NCI-H526 (cell line): ENCODE measurements around the gene PROS1.
A peak's percentile ranks its signal among the peaks of the same experiment; 100 is the strongest.

Experiments used
- DNase-seq, 2 experiments: peaks; one replicate each; lab custom pipeline; 2025; lab: John Stamatoyannopoulos, UW

Gene PROS1

DNA sequence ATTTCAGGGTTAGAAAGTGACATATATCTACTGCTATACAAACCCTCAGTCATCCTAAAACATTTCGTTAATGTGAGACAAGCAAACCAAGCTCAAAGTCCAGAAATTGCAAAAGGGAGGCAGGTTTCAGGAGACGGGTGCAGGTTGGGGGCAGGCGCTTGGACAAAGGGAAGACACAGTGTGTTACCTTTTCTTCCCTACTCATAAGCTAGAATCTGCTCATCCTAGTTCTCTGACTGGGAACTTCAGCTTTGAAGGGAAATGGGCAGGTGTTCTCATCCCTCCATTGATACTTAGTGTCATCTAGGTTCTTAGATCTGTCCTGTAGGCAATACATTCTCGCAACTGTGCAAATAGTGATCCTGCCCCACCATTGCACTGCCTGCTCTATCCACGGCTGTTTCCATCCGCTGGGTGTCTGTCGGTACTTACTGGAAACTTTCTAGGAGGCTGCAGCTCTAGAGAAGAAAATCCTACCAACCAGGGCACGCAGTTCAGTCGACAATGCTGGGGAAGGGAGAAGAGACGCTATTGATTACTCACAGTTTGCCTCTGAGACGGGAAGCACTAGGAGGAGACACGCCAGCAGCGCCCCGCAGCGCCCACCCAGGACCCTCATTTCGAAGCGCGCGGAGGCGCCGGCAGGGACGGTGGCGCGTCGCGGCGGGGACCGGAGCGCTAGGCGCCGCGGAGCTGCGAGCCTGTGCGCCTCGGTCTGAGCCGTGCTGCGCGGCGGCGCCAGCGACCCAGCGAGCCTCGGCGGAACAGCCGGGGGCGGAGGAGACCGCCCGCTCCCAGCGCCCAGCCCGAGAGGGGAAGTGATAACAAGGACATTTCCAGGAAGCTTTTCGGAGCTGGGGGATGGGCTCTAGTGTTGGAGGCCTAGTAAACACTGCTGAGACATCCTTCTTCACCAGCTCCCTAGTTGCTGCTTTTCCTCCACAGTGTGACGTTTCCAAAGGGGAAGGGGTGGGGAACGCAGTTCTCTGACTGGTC lies at the start of gene PROS1:
PROS1 (minus strand) TSS at position 766 of the 996 bp plus-strand sequence; CDS start at position 619, 147 bp downstream.
- DNase-seq: peak; percentile 26 to 66

DNA sequence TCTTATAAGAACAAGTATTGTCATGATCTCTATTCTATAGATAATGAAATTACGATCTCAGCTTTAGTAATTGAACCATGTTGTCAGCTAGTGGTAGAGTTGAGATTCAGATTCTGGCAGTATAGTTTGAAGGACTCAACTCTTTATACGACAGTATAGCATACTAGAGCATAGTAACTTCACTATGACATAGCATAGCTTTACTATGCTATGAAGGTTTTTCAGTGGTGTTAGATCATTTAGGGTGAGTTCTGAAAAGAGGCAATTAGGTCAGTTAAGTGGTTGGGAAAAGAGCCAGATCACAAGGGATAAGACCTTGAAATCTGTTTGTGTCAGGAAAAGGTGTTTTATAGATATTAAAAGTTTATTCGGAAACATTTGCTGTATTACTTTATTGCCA lies 46.6 kb upstream of the PROS1 start:
- no peak for DNase-seq

DNA sequence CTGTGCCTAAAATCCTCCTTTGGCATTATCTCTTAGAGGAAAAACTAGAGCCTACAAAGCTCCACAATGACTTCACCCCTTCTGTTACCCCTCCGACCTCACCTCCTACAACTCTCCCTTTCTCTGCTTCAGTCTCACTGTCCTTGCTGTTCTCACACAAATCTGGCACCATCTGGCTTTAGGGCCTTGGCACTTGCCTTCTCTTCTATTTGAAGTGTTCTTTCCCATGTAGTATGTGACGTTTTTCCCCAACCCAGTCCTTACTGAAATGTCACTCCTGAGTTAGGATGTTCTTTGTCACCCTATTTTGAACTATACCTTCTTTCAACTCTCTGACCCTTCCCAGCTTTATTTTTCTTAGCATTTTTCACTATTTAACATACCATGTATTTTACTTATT lies 46.0 kb upstream of the PROS1 start:
- no peak for DNase-seq

DNA sequence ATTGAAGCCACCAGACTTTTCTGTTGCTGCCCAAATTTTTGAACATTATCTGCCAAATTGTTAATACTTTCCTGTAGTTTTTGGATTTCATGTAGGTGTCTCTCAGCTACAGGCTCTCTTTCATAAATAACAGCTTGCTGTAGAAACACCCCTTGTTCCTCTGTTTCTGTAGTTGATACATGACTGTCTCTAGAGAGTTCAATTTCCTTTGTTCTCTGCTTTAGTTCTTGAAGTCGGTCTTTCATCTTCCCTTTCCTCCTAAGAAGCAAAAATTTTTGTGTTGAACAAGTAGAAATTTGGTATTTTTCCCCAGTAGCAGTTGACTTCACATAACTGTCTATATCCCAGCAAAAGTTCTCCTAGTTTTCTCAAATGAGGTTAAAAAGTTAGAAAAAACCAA lies 41.3 kb upstream of the PROS1 start:
- no peak for DNase-seq

- no peak for DNase-seq
These were observed 38.5 kb upstream of the PROS1 start for GRCh38 chr3:94012185-94012584.

DNA sequence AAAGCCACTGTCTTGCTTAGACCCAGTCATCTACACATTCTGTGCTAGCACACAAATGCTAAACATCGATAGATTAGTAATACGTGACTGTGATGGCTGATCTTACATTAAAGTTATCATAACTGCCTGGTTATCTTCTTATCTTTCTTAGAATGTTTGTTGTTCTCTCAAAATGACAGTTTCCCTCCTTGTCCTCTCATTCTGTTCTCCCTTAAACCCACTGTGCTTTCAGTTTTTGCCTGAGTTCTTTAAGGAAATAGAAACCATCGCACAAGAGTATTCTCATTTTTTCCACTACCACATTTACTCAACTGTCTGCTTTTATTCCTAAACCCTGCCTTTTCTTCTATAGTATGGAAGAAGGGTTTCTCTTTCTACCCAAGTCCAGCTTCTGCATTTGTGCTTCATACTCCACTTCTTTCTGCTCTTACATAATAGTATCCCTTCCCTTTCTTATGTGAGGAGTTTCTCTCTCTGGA lies 37.6 kb upstream of the PROS1 start:
- no peak for DNase-seq

GRCh38 chr3:94009608-94010007 lies 35.9 kb upstream of the PROS1 start:
- DNase-seq: no peak

- no peak for DNase-seq
These were observed 34.6 kb upstream of the PROS1 start for GRCh38 chr3:94008253-94008652.

DNA sequence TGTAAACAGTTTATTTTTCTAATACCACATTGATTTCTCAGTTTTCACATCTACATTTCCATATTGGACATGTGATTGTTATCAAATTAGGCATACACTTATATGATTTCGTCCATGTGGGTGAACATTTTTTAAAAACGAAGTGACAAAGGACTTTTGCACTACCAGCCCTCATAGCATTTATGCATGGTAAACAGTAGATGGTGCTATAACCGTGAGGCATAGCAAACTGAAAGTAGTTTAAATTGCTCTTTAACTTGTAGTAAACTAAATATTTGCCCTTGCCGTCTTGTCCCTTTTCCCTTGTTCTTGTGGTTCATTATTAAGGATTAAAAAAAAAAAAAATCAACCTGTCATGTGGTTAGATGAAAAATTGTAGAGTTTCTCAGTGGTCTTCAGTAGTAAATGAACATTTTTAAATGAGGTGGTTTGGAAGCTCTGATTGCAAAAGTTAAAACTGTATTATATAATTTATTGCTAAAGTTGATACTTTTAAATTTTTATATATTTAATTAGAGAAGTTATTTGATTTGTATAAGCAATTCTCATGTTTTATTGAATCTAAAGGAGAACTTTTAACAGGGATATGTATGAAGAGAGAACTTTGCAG lies 30.7 kb upstream of the PROS1 start:
- DNase-seq: peak in 1 of 2 experiments; percentile 49

DNA sequence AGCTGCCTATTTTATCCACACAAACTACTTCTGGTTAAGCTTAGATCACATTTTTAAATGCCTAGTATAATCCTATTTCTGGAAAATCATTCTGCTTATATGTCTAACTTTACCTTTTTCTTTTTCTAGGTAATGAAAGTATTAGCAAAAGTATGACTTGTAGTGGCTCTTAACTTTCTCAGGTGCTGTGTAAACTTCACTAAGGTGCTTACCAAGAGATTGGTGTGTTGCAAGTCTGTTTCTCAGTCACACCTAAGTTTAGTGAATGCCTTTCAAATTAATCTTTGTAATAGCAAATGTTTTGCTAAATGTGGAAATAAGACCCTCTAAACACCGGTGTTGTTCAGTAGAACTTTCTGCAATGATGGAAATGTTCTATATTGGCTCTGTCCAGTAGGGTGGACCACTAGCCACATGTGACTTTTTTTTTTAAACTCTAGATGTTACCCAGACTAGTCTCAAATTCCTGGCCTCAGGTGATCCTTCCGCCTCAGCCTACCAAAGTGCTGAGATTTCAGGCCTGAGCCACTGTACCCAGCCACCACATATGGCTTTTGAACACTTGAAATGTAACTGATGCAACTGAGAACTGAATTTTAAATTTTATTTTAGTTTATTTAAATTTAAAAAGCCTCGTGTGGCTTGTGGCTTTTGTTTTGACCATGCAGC lies 28.3 kb upstream of the PROS1 start:
- no peak for DNase-seq

DNA sequence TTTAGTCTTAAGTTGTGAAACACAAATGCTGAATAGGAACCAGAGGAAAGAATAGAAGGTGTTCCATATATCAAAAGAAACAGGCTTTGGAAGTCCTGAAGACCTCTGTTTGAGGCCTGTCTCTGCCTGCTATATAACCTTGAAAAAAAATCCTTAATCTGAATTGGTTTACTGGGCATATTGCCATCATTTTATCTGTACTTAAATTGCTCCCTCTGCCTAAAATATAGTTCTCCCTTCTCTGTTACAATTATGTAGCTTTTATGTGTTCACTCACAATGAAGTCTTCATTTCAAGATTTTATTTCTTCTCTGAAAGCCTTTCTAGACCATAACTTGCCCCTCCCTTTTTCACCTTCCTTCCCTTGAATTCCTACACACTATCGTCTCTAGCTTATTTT lies 27.5 kb upstream of the PROS1 start:
- DNase-seq: no peak

GRCh38 chr3:93994056-93994455 lies 20.4 kb upstream of the PROS1 start:
- DNase-seq: no peak

DNA sequence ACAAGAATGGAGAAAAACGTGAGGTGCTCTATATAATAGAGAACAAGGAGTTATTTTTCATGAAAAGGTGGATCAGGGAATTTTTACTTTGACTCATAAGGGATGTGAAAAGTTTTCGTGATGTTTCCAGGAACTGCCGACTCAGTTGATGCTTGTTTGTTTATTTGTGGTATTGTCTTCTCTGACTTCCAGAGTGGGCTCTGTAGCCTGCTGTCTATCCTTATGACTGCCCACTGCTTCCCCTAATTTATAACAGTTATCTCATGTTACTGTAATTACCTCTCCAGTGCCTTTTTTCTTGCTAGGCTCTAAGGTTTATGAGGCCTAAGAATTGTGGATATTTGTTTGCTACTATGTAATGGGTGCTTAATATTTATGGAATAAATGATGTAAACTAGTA lies 18.5 kb upstream of the PROS1 start:
- DNase-seq: no peak

DNA sequence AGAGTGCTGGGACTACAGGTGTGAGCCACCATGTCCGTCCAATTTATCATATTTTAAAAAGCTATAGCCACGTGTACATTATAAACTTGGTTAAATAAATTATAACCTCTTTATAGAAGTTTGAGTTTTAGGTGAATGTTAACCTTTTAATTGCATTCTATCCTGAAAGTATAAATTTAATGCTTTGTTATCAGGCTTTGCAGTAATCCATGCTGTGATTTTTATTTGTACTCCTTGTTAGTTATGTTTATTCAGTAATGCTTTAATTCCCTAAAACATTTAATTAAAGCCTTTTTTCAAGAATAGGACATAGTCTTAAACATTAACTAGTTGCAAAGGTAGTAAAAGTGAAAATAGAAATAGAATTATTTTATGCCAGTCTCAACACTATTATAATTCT lies 17.9 kb upstream of the PROS1 start:
- DNase-seq: no peak

GRCh38 chr3:93989241-93989640 lies 15.5 kb upstream of the PROS1 start:
- no peak for DNase-seq

DNA sequence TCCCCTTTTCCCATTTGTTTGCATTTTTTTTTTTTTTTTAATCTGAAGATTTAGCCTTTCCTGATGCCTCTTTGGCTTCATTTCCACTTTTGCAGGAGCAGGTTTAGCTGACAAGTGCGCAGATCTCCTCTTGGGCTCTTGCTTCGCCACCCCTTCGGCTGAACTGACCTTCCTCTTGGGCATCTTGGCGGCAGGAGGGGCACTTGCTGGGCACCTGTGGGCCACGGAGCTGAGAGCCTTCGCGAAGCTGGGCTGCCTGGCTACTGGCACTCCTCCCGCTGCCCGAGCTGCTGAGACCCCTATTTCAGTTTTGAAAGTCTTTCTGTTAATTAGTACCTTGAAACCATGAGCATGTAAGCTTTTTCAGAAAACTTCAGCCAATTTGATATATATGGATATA lies 15.1 kb upstream of the PROS1 start:
- no peak for DNase-seq

DNA sequence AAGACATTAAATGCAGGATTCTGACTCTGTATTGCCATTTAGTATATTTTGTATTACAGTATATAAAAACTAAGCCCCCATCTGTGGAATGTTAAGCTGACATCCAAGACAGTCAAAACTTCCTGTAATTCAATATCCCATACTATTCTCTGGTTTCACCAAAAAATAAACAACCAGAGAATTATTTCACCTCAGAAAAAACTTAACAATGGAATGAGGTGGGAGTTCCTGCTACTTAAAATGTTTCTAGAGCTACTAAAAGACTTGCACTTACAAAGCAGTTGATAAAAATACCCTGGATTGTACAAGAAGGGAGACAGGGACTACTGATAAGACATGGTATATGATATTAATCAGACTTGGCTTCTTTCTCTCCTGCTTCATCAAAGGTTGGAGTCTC lies 14.6 kb upstream of the PROS1 start:
- no peak for DNase-seq

- DNase-seq: no peak
These were observed 10.9 kb upstream of the PROS1 start for GRCh38 chr3:93984618-93985017.

DNA sequence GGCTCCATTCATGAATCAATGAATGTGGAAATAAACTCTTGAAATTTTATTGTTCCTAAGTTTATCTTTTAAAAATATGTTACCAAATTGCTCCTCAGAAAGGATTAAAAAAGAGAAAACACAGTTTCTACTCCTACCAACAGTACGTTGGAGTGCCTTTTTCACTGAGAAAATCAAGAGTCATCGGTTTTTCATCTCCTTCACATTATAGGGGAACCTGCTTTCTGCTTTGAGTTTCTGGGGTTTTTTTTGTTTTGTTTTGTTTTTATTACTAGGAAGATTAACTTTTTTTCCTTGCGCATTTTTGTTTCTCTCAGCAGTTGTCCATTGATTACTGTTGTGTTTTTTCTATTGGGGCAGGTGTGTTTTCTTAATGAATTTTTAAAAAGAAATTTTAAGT lies 9.7 kb upstream of the PROS1 start:
- DNase-seq: no peak

GRCh38 chr3:93981649-93982048 lies 8.0 kb upstream of the PROS1 start:
- DNase-seq: no peak

DNA sequence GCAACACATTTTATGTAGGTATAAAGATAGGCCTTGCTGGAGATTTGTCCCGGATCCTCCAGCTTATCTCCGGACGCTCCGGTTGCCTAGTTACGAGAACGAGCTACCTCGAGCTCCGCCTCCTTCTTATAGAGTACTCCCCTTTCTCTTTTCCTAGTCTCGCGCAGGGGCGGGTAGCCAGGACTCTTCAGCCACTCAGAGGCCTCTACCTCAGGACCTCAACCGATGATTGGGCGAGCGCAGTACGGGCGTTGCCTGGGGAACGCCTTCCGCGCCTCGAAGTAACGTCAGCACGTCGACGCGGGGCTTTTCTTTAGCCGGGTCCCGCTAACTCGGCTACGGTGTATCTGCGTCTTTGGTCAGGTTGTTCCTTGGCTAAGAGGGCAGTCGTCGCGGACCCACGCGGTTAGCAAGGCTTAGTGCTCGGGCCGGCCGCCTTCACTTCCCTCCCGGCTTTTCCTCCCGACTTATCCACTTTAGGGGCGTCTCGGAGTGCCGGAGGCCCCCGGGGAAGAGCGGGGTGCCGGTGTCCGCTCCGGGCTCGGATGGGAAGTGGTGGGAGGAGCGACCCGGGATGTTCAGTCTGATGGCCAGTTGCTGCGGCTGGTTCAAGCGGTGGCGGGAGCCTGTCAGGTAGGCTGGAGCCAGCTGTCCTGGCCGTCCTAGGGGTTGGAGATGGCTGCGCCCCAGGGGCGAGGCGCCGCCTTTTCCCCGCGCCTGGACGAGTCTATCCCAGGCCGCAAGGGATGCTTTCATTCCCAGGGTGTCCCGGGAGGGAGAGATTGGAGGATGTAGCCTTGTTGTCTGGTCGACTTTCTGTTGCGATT lies 6.4 kb upstream of the PROS1 start, which contains the start of gene ARL13B:
ARL13B (plus strand) TSS at position 306 of the 827 bp plus-strand sequence; CDS start at position 575, 269 bp downstream.
- DNase-seq: peak; percentile 98 to 99

GRCh38 chr3:93969997-93970396 lies 3.7 kb downstream of the PROS1 start:
- no peak for DNase-seq
